ENCODE measurements around the gene BUB1. TPM values are rescaled to one million over a fixed set of nuclear protein-coding genes. Genes with fewer than 3 reads are reported as not detected.
"Not testable (repeated sequence)": the region's sequence is repeated elsewhere in the genome, so short reads cannot be mapped to it uniquely, and the experiment has no call there.

BUB1 gene
- polyA plus RNA-seq (2014; cell fraction: cytosol; rRNA removed) = 55.5 and 65.5 TPM in 2 replicates
- polyA plus RNA-seq (2014; cell fraction: nucleus; rRNA removed) = 42.2 and 45.1 TPM in 2 replicates

DNA sequence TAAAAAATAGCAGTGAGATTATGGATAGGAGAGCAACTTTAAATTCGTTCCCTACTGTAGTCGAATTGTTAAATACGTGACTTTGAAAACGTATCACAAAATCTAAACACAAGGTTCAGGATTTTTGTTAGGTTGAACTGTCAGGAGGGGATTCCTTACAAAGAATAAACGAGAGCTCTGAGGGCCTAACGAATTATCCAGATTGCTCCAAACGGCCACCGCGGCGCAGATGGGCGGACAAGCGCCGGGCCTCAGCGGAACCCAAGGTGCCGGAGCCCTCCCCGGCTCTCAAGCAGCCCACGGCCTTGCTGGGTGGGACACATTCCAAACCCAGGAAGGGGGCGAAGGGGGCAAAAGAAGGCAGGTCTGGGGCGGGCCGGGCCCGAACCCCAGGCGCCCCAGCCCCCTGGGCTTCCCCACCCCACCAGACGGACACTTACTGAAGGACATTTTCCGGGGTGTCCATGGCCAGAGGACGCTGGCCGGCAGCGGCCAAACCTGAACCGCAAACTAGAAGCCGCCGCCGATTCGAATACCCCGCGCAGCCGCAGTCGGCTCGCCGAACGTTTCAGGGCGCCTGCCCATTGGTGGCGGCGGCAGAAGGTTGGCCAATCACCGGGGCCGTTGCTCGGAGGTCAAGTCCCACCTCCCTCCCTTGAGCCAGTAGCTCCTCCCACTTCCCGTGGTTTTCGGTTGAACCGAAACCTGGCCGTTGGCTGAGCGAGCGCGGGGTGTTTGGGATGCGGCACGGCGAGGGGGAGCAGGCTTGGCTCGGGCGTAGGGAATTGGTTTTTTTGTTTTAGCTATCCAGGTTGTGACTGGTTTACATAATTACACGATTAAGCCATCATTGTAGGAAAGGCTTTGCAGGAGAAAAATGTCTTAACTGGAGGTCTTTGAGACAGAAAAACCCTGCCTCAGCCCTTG lies at the start of gene BUB1:
TSS of gene BUB1 (minus strand) at position 534 of the 927 bp plus-strand sequence. CDS start at position 466, 68 bp downstream.
- DNase-seq (ENCODE audit: low spot score) = peak; percentile 95

DNA sequence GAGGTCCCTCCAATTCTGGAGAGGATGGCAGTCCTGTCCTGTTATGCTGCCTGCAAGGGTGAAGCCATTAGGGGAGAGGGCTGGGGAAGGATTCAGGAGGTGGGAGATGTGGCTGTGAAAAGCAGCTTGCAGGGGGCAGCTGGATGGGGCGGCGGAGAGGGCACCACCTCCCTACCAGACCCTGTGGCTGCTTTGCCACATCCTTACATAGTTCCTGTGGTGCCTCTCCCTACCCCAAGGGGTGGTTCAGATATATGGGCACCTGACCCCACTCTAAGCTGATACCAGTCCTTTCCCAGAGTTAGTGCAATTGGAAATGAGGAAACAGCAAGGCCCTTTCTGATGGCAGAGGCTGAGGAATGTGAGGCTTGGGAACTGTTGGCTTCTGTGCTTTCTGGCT lies 48.4 kb upstream of the BUB1 start:
- no peak for DNase-seq (ENCODE audit: low spot score)

DNA sequence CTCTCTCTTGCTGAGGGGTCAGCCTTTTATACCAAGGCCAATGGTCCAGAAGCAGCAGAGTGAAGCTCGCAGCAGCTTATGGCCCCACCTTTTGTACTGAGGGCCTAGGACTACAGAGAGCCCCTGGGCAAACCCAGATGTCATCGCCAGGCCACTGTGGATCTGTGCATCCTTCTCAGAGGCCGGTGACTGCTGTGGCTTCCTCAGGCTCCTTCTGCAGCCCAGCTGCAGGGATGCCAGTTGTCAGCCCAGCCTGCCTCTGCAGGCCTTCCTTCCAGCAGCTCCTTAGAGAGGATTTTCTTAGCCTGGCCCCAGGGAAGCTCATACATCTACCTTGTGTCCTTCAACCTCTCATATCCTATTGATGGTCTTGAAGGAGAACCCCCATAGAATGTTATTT lies 48.0 kb upstream of the BUB1 start:
- DNase-seq (ENCODE audit: low spot score) = no peak

DNA sequence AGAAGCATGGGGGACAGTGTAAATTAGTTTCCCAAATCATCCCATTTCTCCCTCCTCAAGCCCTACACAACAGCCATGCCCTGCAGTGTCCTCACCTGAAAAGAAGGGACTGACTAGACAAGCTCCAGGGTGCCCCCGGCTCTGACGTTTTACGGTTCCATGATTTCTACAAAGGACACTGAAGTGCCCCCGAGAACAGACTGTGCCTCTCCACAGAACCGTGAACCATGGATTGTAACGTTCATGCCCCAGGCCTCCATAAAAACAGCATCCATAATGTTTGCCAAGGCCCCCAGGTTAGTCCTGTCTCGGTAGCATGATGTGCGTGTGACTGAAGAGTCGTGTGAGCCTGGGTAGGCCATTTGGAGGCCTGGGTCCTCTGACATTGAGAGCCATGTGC lies 47.5 kb upstream of the BUB1 start:
- no peak for DNase-seq (ENCODE audit: low spot score)

DNA sequence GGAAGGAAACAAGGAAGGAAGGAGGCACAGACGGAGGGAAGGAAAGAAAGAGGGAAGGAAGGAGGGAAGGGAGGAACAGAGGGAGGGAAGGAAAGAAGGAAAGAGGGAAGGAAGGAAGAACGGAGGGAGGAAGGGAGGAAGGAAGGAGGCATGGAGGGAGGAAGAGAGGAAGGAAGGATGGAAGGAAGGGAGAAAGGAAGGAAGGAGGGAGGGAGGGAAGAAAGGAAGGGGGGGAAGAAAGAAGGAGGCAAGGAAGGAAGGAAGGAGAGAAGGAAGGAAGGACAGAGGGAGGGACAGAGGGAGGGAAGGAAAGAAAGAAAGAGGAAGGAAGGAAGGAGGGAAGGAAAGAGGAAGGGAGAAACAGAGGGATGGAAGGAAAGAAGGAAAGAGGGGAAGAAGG lies 47.0 kb upstream of the BUB1 start:
- DNase-seq (ENCODE audit: low spot score) = no peak

DNA sequence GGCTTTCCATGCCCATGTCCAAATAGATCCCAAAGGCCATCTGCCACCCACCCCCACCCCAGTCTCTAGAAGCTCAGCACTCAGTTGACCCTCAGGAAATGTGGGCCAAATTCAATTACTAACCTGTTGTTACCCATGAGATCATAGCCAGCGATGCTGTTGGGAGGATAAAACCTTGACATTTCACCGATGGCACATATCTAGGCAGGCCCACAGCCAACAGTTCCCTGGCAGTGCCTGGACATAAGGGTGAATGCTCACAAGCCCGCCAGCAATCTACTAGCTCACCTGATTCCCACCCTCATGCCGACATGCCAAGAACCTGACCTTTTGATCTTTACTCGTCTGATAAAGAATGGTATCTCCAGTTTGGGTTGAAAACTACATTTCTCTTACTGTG lies 42.7 kb upstream of the BUB1 start:
- DNase-seq (ENCODE audit: low spot score) = no peak

DNA sequence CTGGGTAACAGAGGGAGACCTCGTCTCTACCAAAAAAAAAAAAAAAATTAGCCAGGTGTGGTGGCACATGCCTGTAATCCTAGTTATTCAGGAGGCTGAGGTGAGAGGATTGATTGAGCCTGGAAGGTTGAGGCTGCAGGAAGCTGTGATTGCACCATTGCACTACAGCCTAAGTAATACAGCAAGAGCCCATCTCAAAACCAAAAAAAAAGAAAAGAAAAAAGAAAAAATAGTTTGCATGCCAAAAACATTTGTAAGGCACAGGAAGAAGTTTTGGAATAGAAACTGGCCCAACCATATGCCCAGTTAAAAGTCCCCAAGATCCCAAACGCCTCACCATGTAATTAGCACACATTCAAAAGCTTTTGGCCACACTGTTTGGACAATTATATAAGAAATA lies 41.1 kb upstream of the BUB1 start:
- DNase-seq (ENCODE audit: low spot score) = no peak

DNA sequence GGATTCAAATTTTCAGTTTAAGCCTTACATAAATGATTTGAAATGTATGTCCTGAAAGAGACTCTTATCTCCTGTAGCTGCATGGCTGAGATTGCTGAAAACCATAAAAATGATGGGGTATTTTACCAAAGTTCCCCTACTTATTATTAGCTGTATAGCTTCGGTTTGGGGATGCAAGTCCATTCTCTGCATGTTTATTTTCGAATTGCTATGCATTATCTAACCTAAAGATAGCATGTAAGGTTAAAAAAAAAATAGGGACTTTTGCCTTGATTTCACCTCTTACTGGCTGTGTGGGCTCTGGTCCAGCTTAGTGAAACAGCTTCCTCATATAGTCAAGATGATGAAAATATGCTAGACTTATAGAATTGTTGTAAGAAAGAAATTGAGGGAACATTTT lies 40.5 kb upstream of the BUB1 start:
- DNase-seq (ENCODE audit: low spot score) = no peak

DNA sequence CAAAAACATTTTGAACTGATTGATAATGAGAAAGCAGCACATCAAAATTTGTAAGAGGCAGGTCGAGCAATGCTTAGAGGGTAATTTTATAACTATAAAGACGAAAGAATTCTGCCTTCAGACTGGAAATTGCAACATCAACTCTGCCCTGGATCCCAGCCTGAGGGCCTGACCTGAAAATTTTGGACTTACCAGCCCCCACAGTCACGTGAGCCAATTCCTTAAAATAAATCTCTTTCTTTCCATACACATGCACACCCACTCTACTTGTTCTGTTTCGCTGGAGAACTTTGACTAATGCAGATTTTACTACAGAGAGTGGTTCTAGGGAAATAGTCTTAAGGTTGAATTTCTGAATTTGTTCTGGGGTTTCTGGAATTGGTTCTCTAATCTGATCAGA lies 39.9 kb upstream of the BUB1 start:
- no peak for DNase-seq (ENCODE audit: low spot score)

DNA sequence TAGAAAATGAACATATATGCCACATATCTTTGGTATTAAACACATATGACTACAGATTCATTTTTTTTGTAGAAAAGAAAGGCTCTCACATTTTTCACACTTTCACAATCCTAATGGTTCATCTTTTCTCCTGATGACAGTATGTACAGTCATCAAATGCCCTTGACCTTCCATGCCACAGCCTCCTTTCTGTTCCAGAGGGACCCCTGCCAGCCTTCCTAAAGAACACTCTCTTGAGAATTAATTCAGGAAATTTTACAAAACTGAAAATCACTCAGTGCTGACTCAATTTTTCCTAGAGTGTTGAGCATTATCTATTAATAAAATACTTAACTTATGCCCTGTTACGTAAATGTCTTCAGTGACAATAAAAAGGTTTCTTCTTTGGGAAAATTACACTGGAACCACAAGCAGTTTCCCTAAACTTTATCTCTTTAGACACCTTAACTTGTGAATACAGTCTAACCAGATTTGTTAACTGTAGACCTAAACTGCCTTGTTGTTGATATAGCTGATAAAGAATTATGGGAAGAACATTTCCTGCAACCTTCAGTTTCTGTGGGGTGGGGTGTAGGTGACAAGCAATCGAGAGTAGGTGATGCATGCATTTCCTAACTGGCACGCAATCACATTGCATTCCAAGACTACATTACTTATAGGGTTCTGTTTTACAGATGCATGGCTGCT lies 39.2 kb upstream of the BUB1 start:
- DNase-seq (ENCODE audit: low spot score) = no peak

DNA sequence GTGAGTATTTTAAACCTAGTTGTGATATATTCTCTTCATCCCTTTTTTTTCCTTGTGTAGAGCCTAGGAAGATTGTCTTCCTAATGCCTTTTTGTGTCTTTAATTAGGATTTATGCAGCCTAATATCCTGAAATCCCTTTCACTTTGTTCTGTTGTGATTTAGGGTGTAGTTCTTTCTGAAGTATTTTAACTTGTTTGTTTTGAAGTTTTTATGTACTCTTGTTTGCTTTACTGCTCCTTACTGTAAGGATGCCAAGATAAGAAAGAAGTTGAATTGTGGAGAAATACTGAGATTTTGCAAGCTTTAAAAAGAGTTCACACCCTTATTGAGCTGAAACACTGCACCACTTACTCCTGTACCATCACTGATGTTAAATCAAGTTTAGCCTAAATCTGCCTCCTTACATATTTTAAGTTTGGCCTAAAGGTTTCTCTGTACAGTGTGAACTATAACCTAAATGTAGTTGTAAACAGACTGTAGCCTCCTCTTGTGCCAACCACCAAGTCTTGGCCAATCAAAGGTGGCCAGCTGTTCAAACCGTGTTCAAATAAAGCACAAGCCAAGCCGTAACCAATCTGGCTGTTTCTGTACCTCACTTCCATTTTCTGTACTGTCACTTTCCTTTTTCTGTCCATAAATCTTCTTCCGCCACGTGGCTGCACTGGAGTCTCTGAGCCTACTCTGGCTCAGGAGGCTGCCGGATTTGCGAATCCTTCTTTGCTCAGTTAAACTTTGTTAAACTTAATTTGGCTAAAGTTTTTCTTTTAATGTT lies 36.8 kb upstream of the BUB1 start:
- DNase-seq (ENCODE audit: low spot score) = no peak

DNA sequence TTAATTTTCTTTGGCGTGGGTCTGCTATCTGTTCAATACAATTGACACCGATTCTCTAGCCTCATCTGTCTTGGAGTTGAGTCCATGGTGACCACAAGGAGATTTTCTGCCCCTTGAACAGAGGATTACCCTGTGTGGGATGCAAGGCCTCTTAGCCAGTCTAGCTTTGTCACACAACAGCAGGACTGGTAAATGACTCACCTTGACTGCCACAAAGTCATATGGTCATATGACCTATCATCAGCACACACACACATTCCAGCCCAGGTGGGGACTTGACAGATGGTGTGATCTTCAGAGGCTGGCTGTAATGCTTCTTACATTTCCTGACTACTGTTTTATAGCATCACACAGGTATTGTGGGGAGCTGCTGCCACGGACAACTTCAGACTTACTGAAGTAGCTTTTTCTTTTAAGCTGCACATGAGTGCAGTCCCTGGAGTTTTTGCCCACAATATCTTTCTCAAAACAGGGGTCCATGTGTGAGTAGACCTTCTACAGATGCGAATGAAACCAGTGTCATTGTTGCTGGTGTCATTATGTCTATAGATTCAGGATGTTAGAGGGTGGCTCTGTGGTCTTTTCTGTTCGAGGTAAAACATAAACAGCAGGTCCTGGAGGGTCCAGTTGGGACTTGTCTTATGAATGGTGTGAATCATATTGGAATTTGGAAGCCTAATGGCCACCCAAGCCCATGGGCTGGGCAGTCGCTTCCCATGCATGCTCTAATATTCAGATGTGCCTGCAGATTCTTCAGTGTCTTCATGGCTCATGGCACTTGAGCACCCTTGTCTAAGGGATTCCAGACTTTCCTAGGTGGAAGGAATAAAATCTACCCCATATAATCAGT lies 35.9 kb upstream of the BUB1 start:
- DNase-seq (ENCODE audit: low spot score) = no peak

DNA sequence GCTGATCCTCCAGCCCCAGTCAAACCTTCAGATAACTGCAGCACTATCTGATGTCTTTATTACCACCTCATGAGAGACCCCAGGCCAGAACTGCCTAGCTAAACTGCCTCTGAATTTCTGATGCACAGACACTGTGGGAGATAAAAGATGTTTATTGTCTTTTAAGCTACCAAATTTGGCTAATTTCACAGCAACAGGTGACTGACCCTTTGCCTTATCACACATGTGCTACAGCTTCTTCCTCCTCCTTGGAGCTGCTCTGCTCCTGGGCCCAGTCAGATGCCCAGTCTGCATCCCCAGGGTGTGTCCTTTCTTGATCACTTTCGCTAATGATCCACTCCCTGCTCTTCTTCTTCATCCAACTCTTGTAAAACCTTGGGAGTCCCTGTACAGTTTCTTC lies 34.9 kb upstream of the BUB1 start:
- no peak for DNase-seq (ENCODE audit: low spot score)

DNA sequence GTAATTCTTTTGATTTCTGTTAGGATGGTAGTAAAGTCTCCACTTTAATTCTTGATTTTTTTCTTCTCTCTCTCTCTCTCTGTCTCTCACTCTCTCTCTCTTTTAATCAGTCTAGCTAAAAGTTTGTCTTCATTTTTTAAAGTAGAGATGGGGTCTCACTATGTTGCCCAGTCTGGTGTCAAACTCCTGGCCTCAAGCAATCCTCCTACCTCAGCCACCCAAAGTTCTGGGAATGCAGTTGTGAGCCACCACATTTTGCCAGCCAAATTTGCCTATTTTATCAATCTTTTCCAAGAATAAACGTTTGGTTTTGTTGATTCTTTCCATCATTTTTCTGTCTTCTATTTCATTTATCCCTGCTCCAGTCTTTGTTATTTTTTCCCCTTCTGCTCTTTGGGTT lies 30.6 kb upstream of the BUB1 start:
- DNase-seq (ENCODE audit: low spot score) = no peak

DNA sequence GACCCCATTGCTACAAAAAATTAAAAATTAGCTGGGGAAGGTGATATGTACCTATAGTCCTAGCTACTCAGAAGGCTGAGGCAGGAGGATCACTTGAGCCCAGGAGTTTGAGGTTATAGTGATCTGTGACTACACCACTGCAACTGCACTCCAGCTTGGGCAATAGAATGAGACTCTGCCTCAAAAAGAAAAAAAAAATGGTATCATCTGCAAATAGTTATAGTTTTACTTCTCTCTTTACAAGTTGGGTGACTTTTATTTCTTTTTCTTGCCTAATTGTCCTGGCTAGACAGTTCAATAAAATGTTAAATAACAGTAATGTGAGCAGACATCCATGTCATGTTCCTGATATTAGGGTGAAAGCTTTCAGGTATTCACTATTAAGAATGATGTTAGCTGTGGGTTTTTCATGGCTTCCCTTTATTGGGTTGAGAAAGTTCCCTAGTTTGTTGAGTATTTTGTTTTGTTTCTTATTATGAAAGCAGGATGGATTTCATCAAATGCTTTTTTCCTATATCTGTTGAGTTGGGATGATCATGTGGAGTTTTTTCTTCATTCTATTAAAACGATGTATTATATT lies 29.6 kb upstream of the BUB1 start:
- no peak for DNase-seq (ENCODE audit: low spot score)

DNA sequence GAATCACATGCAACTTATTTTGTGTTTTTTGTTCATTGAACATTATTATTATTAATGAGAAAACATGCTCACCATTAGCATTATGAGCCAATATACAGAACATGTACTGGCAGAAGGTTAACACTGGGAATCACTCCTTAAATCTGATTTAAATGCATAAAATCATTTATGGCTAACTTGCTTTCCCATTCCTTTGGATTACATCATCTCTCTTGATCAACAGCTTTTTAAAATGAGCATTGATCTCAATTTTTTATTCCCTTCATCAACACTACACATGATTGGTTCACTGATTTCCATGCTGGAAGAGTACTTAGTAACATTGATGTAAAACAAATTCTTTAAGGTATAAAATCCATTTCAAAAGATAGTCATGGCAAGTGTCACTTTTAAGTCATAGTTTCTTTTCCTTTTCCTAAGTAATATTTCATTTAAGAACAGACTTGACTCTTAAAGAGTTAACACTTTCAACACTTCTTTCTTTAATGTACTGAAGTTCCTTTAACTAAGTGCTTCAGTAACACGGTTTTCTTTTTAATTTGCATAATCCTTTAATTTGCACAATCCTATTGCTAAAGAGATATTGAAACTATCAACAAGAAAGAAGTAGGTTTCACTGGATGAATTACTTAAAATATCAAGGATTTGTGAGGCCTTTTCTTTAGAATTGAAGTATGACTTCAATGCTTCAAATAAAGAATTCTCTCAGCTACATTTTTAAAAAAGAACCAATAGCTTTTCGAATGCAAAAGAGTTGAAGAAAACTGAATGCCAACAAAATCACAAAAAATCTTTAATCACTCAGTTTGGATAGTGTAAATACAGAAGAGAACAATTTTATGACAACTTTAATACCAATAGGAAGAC lies 24.9 kb upstream of the BUB1 start:
- DNase-seq (ENCODE audit: low spot score) = no peak

DNA sequence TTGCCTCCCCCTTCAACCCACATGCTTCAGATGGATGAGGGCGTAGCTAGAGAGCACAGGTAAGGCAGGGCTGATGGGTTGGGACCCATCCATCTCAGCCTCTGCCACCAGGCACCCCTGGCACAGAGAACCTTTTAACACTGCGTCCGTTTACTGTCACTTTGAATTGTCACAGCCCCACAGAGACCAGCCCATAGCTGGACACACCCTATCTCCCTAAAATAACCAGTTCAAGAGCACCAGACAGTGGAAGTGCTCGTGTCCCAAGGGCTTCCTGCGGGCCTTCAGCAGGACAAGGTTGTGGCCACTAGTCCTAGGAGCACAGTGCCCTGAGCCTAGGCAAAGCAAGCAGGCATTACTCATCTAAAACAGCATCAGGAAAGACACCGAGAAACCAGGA lies 20.4 kb upstream of the BUB1 start:
- not testable (repeated sequence) for DNase-seq (ENCODE audit: low spot score)

DNA sequence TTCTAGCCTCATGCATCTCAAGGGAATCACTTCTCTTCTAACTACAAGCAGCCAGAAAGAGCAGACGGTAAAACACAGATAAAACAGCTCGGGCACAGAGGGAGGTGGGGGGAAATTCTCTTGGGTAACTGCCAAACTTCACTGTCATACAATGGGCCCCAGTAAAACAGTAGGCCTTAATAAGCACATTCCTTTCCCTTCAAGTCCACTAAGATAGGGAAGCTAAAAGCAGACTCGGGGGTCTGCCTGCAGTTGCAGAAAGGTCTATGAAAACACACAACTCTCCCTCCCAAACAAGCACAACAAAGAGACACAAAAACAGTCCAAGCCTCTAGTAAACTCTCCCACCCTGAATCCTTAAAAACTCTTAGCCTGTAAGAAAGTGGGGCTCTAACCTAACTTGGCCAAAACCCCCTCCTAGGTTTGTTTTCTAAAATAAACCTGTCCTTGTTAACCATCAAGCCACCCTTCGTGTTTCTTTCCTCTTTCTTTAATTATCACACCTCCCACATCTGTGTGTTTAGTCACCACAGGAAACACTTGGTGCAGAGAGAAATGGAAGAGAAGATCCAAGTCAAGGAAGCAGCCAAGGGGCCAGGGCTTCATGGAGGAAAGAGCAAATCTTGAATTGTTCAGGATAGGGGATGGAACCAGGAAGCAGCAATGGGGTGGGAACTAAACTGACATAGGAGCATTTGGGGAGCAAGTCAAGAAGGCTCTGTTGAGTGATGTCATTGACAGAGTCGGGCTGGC lies 17.5 kb upstream of the BUB1 start:
- DNase-seq (ENCODE audit: low spot score) = not testable (repeated sequence)
